B cell (primary cell): ENCODE measurements around the gene NBEA. TPM values are rescaled to one million over a fixed set of nuclear protein-coding genes. Genes with fewer than 3 reads are reported as not detected.
"Not testable (repeated sequence)": the region's sequence is repeated elsewhere in the genome, so short reads cannot be mapped to it uniquely, and the experiment has no call there.

Experiments
- ATAC-seq: fragments of 200-7000 bp; cut with Tn5 transposase; one replicate; pipeline ENCODE4 v1.10.0; 2021; ENCODE audit warnings: low read depth, mild to moderate bottlenecking, moderate number of reproducible peaks, moderate library complexity
- CTCF ChIA-PET: fragments of 350-600 bp; sonication (Branson Sonifier 250); formaldehyde crosslinking; loops from one replicate; lab custom pipeline; 2021; ENCODE audit warnings: antibody characterized with exemption, inconsistent platforms; lab: Charles Lee
- POLR2A ChIA-PET: fragments of 350-600 bp; sonication (Branson Sonifier 250); formaldehyde crosslinking; loops from one replicate; lab custom pipeline; 2021; ENCODE audit warnings: antibody characterized with exemption; lab: Charles Lee
- DNase-seq: peaks from one replicate; pipeline ENCODE4 v3.0.0; 2013
- H2AFZ ChIP-seq: 2 replicates; pipeline ENCODE4 v1.6.1; 2012; ENCODE audit warnings: mild to moderate bottlenecking, low read depth, low read length; ENCODE audit not compliant: insufficient read depth, poor library complexity, severe bottlenecking
- H3K27ac ChIP-seq, 2 donors: 1 replicate in 1 of 2; 2 replicates in 1 of 2; pipeline ENCODE4 v1.5.1; 2012 to 2013; ENCODE audit warnings: low read length in 2 of 2, mild to moderate bottlenecking in 2 of 2, moderate library complexity in 1 of 2
- H3K27me3 ChIP-seq, 4 experiments: fragments of 200-600 bp in 1 of 4; sonication (generic) in 1 of 4; replicated peaks in 1 of 4; 1 replicate in 2 of 4; 2 replicates in 2 of 4; pipeline versions ENCODE4 v1.6.1 to v1.7.0; 2013 to 2016; ENCODE audit warnings: low read length in 3 of 4, mild to moderate bottlenecking in 2 of 4, mixed read lengths in 1 of 4, moderate library complexity in 1 of 4; ENCODE audit not compliant: insufficient read depth in 4 of 4, control insufficient read depth in 3 of 4; ENCODE audit errors: control extremely low read depth in 1 of 4
- H3K36me3 ChIP-seq, 2 experiments: replicated peaks in 1 of 2; 1 replicate in 1 of 2; 2 replicates in 1 of 2; pipeline versions ENCODE4 v1.6.1 to v1.7.1; 2013; ENCODE audit warnings: low read length in 1 of 2; ENCODE audit not compliant: insufficient read depth in 2 of 2, control insufficient read depth in 1 of 2; ENCODE audit errors: control extremely low read depth in 1 of 2, extremely low read depth in 1 of 2
- H3K4me1 ChIP-seq, 2 donors: fragments of 200-600 bp in 1 of 2; sonication (generic) in 1 of 2; 1 replicate in 1 of 2; 2 replicates in 1 of 2; pipeline versions ENCODE4 v1.5.1 to v1.6.1; 2013 to 2017; ENCODE audit warnings: low read length in 2 of 2; ENCODE audit not compliant: control insufficient read depth in 2 of 2, insufficient read depth in 2 of 2
- H3K4me2 ChIP-seq: replicated peaks from 2 replicates; pipeline ENCODE3; 2012; ENCODE audit warnings: mild to moderate bottlenecking, low read depth, low read length; ENCODE audit not compliant: poor library complexity, severe bottlenecking
- H3K4me3 ChIP-seq, 5 experiments: fragments of 200-600 bp in 1 of 5; sonication (generic) in 1 of 5; 1 replicate in 3 of 5; 2 replicates in 2 of 5; pipeline versions ENCODE4 v1.5.1 to v1.7.0; 2011 to 2016; ENCODE audit warnings: low read length in 4 of 5, mild to moderate bottlenecking in 4 of 5, low read depth in 2 of 5, control low read depth in 1 of 5, moderate library complexity in 1 of 5; ENCODE audit not compliant: insufficient read depth in 1 of 5; ENCODE audit errors: control extremely low read depth in 1 of 5, extremely low read depth in 1 of 5
- H3K79me2 ChIP-seq: fragments of 200-600 bp; sonication (generic); one replicate; pipeline ENCODE4 v1.6.0; 2016; ENCODE audit warnings: low read length; ENCODE audit not compliant: control insufficient read depth, insufficient read depth
- H3K9ac ChIP-seq: fragments of 200-600 bp; sonication (generic); 2 replicates; pipeline ENCODE4 v1.6.1; 2017; ENCODE audit warnings: mild to moderate bottlenecking, low read length, moderate library complexity
- H3K9me3 ChIP-seq, 3 donors: one replicate each; pipeline versions ENCODE4 v1.6.1 to v1.7.1; 2013; ENCODE audit warnings: low read length in 2 of 3; ENCODE audit not compliant: control insufficient read depth in 2 of 3, insufficient read depth in 1 of 3; ENCODE audit errors: control extremely low read depth in 1 of 3
- H4K20me1 ChIP-seq: 2 replicates; pipeline ENCODE4 v1.6.0; 2012; ENCODE audit warnings: mild to moderate bottlenecking, low read length; ENCODE audit not compliant: insufficient read depth, control insufficient read depth, poor library complexity, severe bottlenecking
- H3K27ac Mint-ChIP-seq: one replicate; pipeline ENCODE4 v1.8.0; 2021; ENCODE audit warnings: mixed read lengths
- H3K27me3 Mint-ChIP-seq: one replicate; pipeline ENCODE4 v1.8.0; 2021; ENCODE audit warnings: mixed read lengths
- H3K4me1 Mint-ChIP-seq: one replicate; pipeline ENCODE4 v1.8.0; 2021; ENCODE audit warnings: mixed read lengths
- H3K4me3 Mint-ChIP-seq: one replicate; pipeline ENCODE4 v1.8.0; 2021; ENCODE audit warnings: mixed read lengths
- H3K9me3 Mint-ChIP-seq: one replicate; pipeline ENCODE4 v1.8.0; 2022; ENCODE audit warnings: mixed read lengths; ENCODE audit not compliant: insufficient read depth
- EZH2 ChIP-seq: IDR thresholded peaks from 2 replicates; pipeline ENCODE4 v1.6.1; 2012; ENCODE audit warnings: borderline replicate concordance, low read depth, mild to moderate bottlenecking, moderate library complexity, low read length; ENCODE audit not compliant: insufficient read depth, poor library complexity, severe bottlenecking
- WGBS: methylation state at CpG from one replicate; pipeline ENCODE4 v1.1.5; 2013; ENCODE audit warnings: missing lambda C conversion rate; ENCODE audit not compliant: insufficient coverage; 5-methylcytosine and 5-hydroxymethylcytosine counted together
- intact Hi-C: fragments of 100-400 bp; cut with micrococcal nuclease; formaldehyde crosslinking; loops from one replicate; pipeline ENCODE4 v1.10.0; 2022
- polyA plus RNA-seq: library from polyadenylated mRNA; depleted of rRNA; stranded (reverse); fragments of >200 nt; gene quantifications from 2 replicates; pipeline ENCODE4 v1.2.3, GENCODE V29; 2012
- total RNA-seq, 2 donors: library from RNA; stranded (reverse); fragments of 120-200 nt in 1 of 2; gene quantifications; 1 replicate in 1 of 2; 2 replicates in 1 of 2; pipeline versions ENCODE4 v1.2.3 to v1.2.4, GENCODE V29; 2013 to 2022
- TF ChIP-seq, protein P1 (sequence below): fragments of 200-600 bp; IDR thresholded peaks from one replicate; pipeline ENCODE4 v1.8.0; 2022; ENCODE audit warnings: antibody characterized with exemption, mild to moderate bottlenecking

NBEA gene
- total and polyA plus RNA-seq, 2 donors (not counting 1 experiment from before 2014, with no cell fraction given): 1.5 to 10.7 TPM

DNA sequence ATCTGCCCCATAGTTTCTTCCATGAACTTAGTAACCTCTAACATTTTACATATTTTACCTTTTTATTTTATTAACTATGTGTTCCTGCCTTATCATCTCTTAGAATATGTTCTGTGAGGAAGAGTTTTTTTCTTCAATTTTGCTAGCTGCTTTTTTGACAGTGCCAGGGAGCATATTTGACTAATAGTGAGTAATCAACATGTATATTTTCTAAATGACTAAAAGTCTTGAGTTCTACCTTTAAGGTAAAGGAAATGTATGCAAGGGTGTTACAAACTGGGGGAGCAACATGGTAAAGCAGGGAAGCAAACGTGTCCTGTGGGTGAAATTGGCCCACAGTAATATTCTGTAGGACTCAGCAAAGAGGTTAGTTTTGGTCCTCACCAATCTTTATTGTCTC lies 165.5 kb downstream of the NBEA start:
- DNase-seq (no peak), ATAC-seq (no peak)
- no peak overlapping the region for H3K27ac Mint-ChIP-seq
- WGBS: no CpG with 5 or more reads among the region's 1 CpG
- CTCF ChIA-PET: no interaction called here
- intact Hi-C loops: no loop called here
- Histone ChIP-seq H3K36me3 (no peaks in the 10 kb centered on the region), H4K20me1 (no peaks in the 10 kb centered on the region), H3K4me1 (no peaks in the 10 kb centered on the region), H3K79me2 (no peaks in the 10 kb centered on the region), H3K9ac (no peak overlapping the region), H3K9me3 (no peaks in the 10 kb centered on the region), H3K4me2 (no peak overlapping the region), H2AFZ (no peak overlapping the region), H3K27ac (no peak overlapping the region), H3K27me3 (no peaks in the 10 kb centered on the region), H3K4me3 (no peak overlapping the region)
- no peak overlapping the region for H3K4me3 Mint-ChIP-seq
- no peaks in the 10 kb centered on the region for H3K27me3 Mint-ChIP-seq
- no peaks in the 10 kb centered on the region for H3K9me3 Mint-ChIP-seq
- H3K4me1 Mint-ChIP-seq: no peaks in the 10 kb centered on the region
- POLR2A ChIA-PET: no interaction called here
- TF ChIP-seq, protein P1, sequence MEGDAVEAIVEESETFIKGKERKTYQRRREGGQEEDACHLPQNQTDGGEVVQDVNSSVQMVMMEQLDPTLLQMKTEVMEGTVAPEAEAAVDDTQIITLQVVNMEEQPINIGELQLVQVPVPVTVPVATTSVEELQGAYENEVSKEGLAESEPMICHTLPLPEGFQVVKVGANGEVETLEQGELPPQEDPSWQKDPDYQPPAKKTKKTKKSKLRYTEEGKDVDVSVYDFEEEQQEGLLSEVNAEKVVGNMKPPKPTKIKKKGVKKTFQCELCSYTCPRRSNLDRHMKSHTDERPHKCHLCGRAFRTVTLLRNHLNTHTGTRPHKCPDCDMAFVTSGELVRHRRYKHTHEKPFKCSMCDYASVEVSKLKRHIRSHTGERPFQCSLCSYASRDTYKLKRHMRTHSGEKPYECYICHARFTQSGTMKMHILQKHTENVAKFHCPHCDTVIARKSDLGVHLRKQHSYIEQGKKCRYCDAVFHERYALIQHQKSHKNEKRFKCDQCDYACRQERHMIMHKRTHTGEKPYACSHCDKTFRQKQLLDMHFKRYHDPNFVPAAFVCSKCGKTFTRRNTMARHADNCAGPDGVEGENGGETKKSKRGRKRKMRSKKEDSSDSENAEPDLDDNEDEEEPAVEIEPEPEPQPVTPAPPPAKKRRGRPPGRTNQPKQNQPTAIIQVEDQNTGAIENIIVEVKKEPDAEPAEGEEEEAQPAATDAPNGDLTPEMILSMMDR: no peak
- TF ChIP-seq EZH2: no peak

DNA sequence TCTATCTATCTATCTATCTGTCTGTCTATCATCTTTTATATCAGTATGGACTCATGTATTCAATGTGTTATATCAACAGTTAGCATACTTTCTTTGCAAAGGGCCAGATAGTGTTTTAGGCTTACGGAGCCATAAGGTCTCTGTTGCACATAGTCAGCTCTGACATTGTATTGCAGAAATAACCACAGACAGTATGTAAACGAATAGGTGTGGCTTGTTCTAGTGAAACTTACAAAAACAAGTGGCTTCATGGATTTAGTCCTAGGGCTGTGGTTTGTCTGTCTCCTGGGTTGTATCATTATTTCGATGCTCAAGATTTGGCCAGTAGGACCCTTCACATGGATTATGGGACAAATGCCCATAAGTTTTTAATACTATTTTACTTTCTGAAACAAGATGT lies 171.5 kb downstream of the NBEA start:
- H3K9me3 Mint-ChIP-seq, POLR2A ChIA-PET, intact Hi-C loops, H3K4me1 Mint-ChIP-seq, H3K4me1 ChIP-seq, H3K4me3 Mint-ChIP-seq, DNase-seq, H3K9me3 ChIP-seq, H2AFZ ChIP-seq, H3K9ac ChIP-seq, CTCF ChIA-PET, H4K20me1 ChIP-seq, H3K79me2 ChIP-seq, H3K27ac Mint-ChIP-seq, ATAC-seq, H3K27me3 ChIP-seq, H3K4me2 ChIP-seq, H3K36me3 ChIP-seq, H3K27ac ChIP-seq, H3K27me3 Mint-ChIP-seq, H3K4me3 ChIP-seq: not testable (repeated sequence)
- 95% methylated on average over 2 of the region's 3 CpGs for WGBS
